Body of pancreas (tissue), 4 donors: ENCODE measurements around the gene GSTP1.

Experiments used
- CTCF ChIP-seq, 7 experiments: fragments of 450-650 bp in 4 of 7; fragments of 200-600 bp in 3 of 7; sonication (generic) in 3 of 7; IDR thresholded peaks; one replicate each; pipeline ENCODE4 v1.5.1; 2016 to 2019; ENCODE audit warnings: antibody characterized with exemption in 7 of 7
- POLR2A ChIP-seq, 3 donors: fragments of 450-650 bp; IDR thresholded peaks; one replicate each; pipeline ENCODE4 v1.6.1; 2016; ENCODE audit warnings: antibody characterized with exemption in 3 of 3, mild to moderate bottlenecking in 2 of 3

DNA sequence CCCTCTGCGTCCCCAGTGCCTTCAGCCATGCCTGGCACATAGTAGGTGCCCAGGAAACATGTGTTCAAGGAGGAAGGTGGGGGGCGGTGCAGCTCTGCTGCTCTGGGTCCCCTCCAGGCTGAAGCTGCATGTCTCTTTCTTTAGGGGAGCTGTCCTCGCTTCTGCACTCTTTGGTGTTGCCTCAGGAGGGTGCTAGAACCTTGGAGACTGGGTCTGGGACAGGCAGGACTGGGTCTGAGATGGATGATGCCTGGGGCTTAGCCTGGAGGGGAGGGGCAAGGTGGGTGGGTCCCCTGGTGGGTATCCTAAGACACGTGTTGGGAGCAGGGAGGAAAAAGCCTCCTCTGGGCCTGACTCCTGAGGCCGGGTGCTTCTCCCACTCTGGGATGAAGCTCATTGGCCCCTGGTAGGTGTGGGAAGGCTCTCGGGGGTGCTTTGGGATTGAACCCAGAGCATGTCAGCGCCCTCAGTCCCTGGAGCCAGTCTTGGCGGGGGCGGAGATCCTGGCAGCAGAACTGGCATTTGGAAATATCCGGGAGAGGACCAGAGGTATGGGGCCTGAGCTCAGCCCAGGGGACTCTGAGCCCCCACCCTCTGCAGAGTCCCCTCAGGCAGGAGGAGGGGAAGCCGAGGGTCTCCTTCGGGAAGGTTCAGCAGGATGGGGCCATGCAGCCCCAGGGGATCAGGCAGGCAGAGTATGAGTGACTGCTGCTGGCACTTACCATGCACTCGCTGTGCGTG is 6.7 kb upstream of the GSTP1 start:
- TF ChIP-seq CTCF (IDR thresholded peaks at IDR 0.05) (no peak), POLR2A (IDR thresholded peaks at IDR 0.05) (no peak)
